Calu3 (cell line): Measurements from ENCODE around the gene STAT3. TPM values are rescaled to one million over a fixed set of nuclear protein-coding genes. Genes with fewer than 3 reads are reported as not detected.
"Not testable (repeated sequence)": the region's sequence is repeated elsewhere in the genome, so short reads cannot be mapped to it uniquely, and the experiment has no call there.

Experiments
- BruUV-seq: library from RNA; stranded (reverse); fragments of 400-500 nt; replicated peaks from 2 replicates; lab custom pipeline; 2021; lab: Mats Ljungman, UMichigan
- CTCF ChIA-PET: fragments of 300-600 bp; sonication (Branson Sonifier 250); formaldehyde crosslinking; loops from one replicate; lab custom pipeline; 2022; ENCODE audit warnings: antibody characterized with exemption; lab: Charles Lee
- DNase-seq: peaks from one replicate; pipeline ENCODE4 v3.0.0; 2022
- H3K27ac Mint-ChIP-seq: one replicate; pipeline ENCODE4 v1.8.0; 2022; ENCODE audit warnings: mixed read lengths; ENCODE audit not compliant: unreplicated experiment
- H3K27me3 Mint-ChIP-seq: one replicate; pipeline ENCODE4 v1.8.0; 2022; ENCODE audit warnings: mixed read lengths; ENCODE audit not compliant: unreplicated experiment
- H3K36me3 Mint-ChIP-seq: one replicate; pipeline ENCODE4 v1.8.0; 2022; ENCODE audit warnings: mild to moderate bottlenecking, moderate library complexity, mixed read lengths; ENCODE audit not compliant: insufficient read depth, unreplicated experiment
- H3K4me1 Mint-ChIP-seq: one replicate; pipeline ENCODE4 v1.8.0; 2022; ENCODE audit warnings: mild to moderate bottlenecking, low read depth, mixed read lengths; ENCODE audit not compliant: unreplicated experiment
- H3K4me3 Mint-ChIP-seq: one replicate; pipeline ENCODE4 v1.8.0; 2022; ENCODE audit warnings: mild to moderate bottlenecking, low read depth, moderate library complexity, mixed read lengths; ENCODE audit not compliant: unreplicated experiment
- H3K9me3 Mint-ChIP-seq: one replicate; pipeline ENCODE4 v1.8.0; 2022; ENCODE audit warnings: low read depth, mixed read lengths; ENCODE audit not compliant: unreplicated experiment
- intact Hi-C: fragments of 100-400 bp; cut with micrococcal nuclease; formaldehyde crosslinking; loops from one replicate; pipeline ENCODE4 v1.10.0; 2022; ENCODE audit not compliant: unreplicated experiment
- total RNA-seq: library from RNA; stranded (reverse); gene quantifications from 2 replicates; pipeline ENCODE4 v1.2.3, GENCODE V29; 2022
- TF ChIP-seq, protein P1 (sequence below): fragments of 200-600 bp; IDR thresholded peaks from one replicate; pipeline ENCODE4 v1.8.0; 2022; ENCODE audit warnings: antibody characterized with exemption; ENCODE audit not compliant: unreplicated experiment

STAT3 gene
- total RNA-seq, 1 experiment from 2014 or later = 183 TPM

DNA sequence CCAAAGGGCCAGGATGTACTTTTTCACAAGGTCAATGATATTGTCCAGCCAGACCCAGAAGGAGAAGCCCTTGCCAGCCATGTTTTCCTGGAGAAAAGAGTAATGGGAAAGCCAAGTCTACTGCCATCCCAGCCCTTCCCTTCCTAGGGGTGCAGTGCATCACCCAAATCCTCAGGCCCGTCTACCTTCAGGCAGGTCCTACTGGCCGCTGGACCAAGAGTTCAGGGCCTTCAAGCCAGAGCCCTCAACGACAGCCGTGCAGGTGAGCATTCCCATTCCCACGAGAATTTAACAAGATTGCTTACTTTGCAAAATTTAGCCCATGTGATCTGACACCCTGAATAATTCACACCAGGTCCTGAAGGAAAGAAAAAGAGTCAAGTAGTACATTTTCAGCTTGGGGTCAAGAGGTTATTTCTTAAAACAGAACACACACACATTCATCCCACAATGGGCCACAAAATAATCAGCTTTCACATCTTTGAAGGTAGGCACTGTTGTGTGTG is 64.9 kb downstream of the STAT3 start:
- H3K27ac Mint-ChIP-seq = no peak overlapping the region

DNA sequence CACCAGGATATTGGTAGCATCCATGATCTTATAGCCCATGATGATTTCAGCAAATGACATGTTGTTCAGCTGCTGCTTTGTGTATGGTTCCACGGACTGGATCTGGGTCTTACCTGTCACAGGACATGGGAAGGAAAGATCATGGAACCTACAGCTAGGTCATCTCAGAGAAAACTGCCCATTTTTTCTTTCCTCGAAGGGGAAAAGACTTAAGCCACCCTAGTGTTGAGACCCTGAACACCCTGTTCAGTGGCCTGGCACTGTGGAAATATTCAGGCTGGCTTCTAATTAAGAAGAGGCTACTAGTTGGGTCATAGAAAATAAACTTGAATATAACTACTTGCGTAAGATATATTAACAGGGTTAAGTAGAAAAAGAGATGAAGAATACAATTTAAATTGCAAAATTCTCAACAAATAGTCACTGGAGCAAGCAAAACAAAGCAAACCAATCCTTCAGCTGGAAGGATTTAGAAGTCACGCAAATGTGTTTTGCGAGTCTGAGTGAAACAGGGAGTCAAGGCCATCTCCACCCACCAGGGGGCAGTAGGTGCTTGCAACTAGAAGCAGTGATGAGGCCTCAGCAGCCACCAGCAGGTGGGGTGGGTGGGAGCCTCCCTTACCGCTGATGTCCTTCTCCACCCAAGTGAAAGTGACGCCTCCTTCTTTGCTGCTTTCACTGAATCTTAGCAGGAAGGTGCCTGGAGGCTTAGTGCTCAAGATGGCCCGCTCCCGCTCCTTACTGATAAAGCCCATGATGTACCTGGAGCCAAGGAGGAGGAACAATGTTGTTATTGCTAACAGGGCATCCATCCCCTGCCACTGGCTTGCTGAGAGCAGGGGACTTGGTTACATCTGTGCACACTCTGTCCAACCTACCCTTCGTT is 65.6 kb downstream of the STAT3 start:
- TF ChIP-seq, protein P1, sequence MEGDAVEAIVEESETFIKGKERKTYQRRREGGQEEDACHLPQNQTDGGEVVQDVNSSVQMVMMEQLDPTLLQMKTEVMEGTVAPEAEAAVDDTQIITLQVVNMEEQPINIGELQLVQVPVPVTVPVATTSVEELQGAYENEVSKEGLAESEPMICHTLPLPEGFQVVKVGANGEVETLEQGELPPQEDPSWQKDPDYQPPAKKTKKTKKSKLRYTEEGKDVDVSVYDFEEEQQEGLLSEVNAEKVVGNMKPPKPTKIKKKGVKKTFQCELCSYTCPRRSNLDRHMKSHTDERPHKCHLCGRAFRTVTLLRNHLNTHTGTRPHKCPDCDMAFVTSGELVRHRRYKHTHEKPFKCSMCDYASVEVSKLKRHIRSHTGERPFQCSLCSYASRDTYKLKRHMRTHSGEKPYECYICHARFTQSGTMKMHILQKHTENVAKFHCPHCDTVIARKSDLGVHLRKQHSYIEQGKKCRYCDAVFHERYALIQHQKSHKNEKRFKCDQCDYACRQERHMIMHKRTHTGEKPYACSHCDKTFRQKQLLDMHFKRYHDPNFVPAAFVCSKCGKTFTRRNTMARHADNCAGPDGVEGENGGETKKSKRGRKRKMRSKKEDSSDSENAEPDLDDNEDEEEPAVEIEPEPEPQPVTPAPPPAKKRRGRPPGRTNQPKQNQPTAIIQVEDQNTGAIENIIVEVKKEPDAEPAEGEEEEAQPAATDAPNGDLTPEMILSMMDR = peak; percentile 100
- CTCF ChIA-PET = interaction anchor here (0.6 to 2.4 kb wide), 7 partner anchors 63 to 205 kb away, joined by 3 to 11 read pairs (median 6); no protein-coding TSS in a partner anchor
- no peak overlapping the region for H3K4me3 Mint-ChIP-seq
- intact Hi-C loops = loop anchor here (1.0 to 5.0 kb wide), 3 partner anchors 65 to 194 kb away; partner anchors contain the start of gene STAT3
- H3K27me3 Mint-ChIP-seq = no peaks in the 10 kb centered on the region
- peaks cover 76% of the 10 kb centered on the region for H3K36me3 Mint-ChIP-seq
- H3K27ac Mint-ChIP-seq = no peak overlapping the region
- H3K4me1 Mint-ChIP-seq = peaks cover 12% of the 10 kb centered on the region
- no TSS peak for BruUV-seq
- DNase-seq = peak; percentile 98
- H3K9me3 Mint-ChIP-seq = no peaks in the 10 kb centered on the region

More for the DNA sequence above, 64.9 kb downstream of the STAT3 start:
- no TSS peak for BruUV-seq
- DNase-seq = no peak
- H3K9me3 Mint-ChIP-seq = no peaks in the 10 kb centered on the region
- intact Hi-C loops = loop anchor here (2.0 to 5.0 kb wide), 2 partner anchors 64 to 193 kb away; partner anchors contain the start of gene STAT3
- CTCF ChIA-PET = interaction anchor here (0.6 to 2.4 kb wide), 10 partner anchors 70 to 393 kb away, joined by 3 to 11 read pairs (median 6); partner anchors contain the start of gene ODAD4
- peaks cover 78% of the 10 kb centered on the region for H3K36me3 Mint-ChIP-seq
- TF ChIP-seq, protein P1 = no peak
- H3K27me3 Mint-ChIP-seq = no peaks in the 10 kb centered on the region
- peaks cover 8% of the 10 kb centered on the region for H3K4me1 Mint-ChIP-seq
- no peak overlapping the region for H3K4me3 Mint-ChIP-seq

DNA sequence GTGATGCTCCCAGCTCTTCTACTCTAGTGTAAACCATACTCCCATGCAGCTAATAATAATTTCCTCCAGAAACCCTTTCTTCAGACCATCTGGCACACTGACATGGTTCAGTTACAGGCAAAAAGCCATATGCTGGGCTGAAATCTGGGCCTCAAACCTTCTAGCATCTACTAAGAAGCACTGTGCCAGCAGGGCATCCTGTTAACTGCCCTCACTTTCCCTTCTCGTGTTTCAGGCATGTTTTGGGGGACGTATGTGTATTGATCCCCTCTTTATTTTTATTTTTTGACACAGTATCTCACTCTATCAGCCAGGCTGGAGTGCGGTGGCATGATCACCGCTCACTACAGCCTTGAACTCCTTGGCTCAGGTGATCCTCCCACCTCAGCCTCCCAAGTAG is 66.7 kb downstream of the STAT3 start:
- BruUV-seq = TSS peak; percentile 15
- intact Hi-C loops = loop anchor here (5.0 kb wide), 1 partner anchor 66 kb away; the partner anchor contains the start of gene STAT3
- Mint-ChIP-seq H3K27ac (no peak overlapping the region), H3K36me3 (peaks cover 75% of the 10 kb centered on the region), H3K4me3 (no peak overlapping the region), H3K4me1 (peaks cover 15% of the 10 kb centered on the region), H3K27me3 (no peaks in the 10 kb centered on the region), H3K9me3 (no peaks in the 10 kb centered on the region)
- no peak for DNase-seq
- TF ChIP-seq, protein P1 = no peak
- CTCF ChIA-PET = interaction anchor here (1.5 to 2.4 kb wide), 4 partner anchors 82 to 99 kb away, joined by 3 to 11 read pairs (median 6); no protein-coding TSS in a partner anchor

DNA sequence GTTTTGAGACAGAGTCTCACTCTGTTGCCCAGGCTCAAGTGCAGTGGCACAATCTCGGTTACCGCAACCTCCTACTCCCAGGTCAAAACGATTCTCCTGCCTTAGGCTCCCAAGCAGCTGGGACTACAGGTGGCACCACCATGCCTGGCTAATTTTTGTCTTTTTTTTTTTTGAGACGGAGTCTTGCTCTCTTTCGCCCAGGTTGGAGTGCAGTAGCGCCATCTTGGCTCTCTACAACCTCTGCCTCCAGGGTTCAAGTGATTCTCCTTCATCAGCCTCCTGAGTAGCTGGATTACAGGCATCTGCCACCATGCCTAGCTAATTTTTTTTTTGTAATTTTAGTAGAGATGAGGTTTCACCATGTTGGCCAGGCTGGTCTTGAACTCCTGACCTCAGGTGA is 70.3 kb downstream of the STAT3 start:
- H3K4me1 Mint-ChIP-seq = peaks cover 15% of the 10 kb centered on the region
- not testable (repeated sequence) for H3K27ac Mint-ChIP-seq, H3K27me3 Mint-ChIP-seq

More for the DNA sequence above, 70.3 kb downstream of the STAT3 start:
- H3K9me3 Mint-ChIP-seq, BruUV-seq, intact Hi-C loops, DNase-seq, H3K4me3 Mint-ChIP-seq: not testable (repeated sequence)
- peaks cover 60% of the 10 kb centered on the region for H3K36me3 Mint-ChIP-seq
- CTCF ChIA-PET = interaction anchor here (0.7 kb wide), 1 partner anchor 54 kb away, joined by 3 read pairs; no protein-coding TSS in a partner anchor
